ENCODE data around the gene ADPRM. TPM values are rescaled to one million over a fixed set of nuclear protein-coding genes. Genes with fewer than 3 reads are reported as not detected.
A peak's percentile ranks its signal among the peaks of the same experiment; 100 is the strongest.

ADPRM gene
- total and polyA plus RNA-seq, 8 donors, result 6.2 to 25.7 (median 19.9) TPM

- H3K27ac ChIP-seq, result peak overlapping the region; percentile 94 to 96
- peaks cover 7 to 38% of the 10 kb centered on the region in 2 donors for H3K4me1 ChIP-seq
- no peak for TF ChIP-seq CTCF (IDR thresholded peaks at IDR 0.05)
- ATAC-seq (peak; percentile 9), DNase-seq (peak in 1 of 4 donors; percentile 7)
- peak overlapping the region; percentile 88 to 98 for H3K4me3 ChIP-seq
- H3K36me3 ChIP-seq, result peaks cover 0 to 23% of the 10 kb centered on the region in 2 donors
- intact Hi-C loops (cut with DNase I), result no loop called here
- no peaks in the 10 kb centered on the region for H3K9me3 ChIP-seq
- H3K27me3 ChIP-seq, result no peaks in the 10 kb centered on the region
These were observed 863 bp downstream of the ADPRM start for GRCh38 chr17:10698096-10698818.

DNA sequence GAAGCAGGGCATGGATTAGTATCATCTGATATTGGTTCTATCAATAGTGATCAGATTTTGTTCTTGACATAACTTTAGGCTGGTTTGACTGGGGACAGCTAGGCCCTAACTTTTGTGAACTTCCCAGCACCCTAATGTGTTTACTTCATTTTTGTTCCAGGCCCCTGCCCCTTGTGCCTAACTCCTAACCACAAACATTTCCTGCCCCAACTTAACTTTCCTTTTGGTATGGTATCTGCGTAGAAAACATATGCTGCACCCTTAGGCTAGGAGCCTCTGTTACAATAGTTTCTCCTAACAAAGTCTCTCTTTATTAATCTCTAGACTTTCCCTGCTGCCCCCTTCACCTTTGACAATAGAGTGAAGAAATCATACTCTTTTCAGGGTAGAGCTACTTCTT is 2.5 kb downstream of the ADPRM start:
- no peak for ATAC-seq
- peaks cover 0 to 10% of the 10 kb centered on the region in 2 donors for H3K36me3 ChIP-seq
- no peak for TF ChIP-seq CTCF (IDR thresholded peaks at IDR 0.05)
- H3K4me1 ChIP-seq, result peaks cover 7 to 38% of the 10 kb centered on the region in 2 donors
- H3K27ac ChIP-seq, result no peak overlapping the region
- DNase-seq, result no peak
- H3K27me3 ChIP-seq, result no peaks in the 10 kb centered on the region
- intact Hi-C loops (cut with DNase I), result no loop called here
- H3K9me3 ChIP-seq, result no peaks in the 10 kb centered on the region
- H3K4me3 ChIP-seq, result no peak overlapping the region

- intact Hi-C loops (cut with DNase I), result no loop called here
- H3K4me1 ChIP-seq, result peaks cover 0 to 24% of the 10 kb centered on the region in 2 donors
- no peaks in the 10 kb centered on the region for H3K9me3 ChIP-seq
- no peak overlapping the region for H3K4me3 ChIP-seq
- peaks cover 0 to 29% of the 10 kb centered on the region in 2 donors for H3K36me3 ChIP-seq
- no peak for TF ChIP-seq CTCF (IDR thresholded peaks at IDR 0.05)
- ATAC-seq (no peak), DNase-seq (no peak)
- H3K27me3 ChIP-seq, result no peaks in the 10 kb centered on the region
- H3K27ac ChIP-seq, result no peak overlapping the region
These were observed 5.2 kb downstream of the ADPRM start for GRCh38 chr17:10702574-10702973.

DNA sequence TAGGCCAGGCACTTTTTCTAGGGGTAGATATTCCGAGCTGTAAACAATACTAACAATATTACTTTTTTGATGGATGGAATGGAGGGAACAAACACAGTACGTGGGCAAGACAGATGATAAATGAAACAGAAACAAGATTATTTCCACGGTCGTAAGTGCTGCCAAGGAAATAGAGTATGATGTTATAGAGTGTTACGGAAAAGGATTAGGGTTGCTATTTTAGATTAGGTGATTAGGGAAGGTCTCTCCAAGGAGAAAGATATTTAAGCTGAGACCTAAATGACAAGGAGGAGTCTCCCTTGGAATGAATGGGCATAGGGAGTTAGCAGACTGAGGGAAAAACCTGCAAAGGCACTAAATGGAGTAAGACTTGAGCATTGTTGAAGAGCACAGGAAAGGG is 8.3 kb downstream of the ADPRM start:
- Histone ChIP-seq H3K9me3 (no peaks in the 10 kb centered on the region), H3K27ac (no peak overlapping the region), H3K4me1 (peaks cover 0 to 3% of the 10 kb centered on the region in 2 donors), H3K36me3 (peaks cover 0 to 60% of the 10 kb centered on the region in 2 donors), H3K27me3 (no peaks in the 10 kb centered on the region), H3K4me3 (no peak overlapping the region)
- intact Hi-C loops (cut with DNase I), result no loop called here
- no peak for ATAC-seq
- no peak for DNase-seq
- no peak for TF ChIP-seq CTCF (IDR thresholded peaks at IDR 0.05)

- no peak for TF ChIP-seq CTCF (IDR thresholded peaks at IDR 0.05)
- Histone ChIP-seq H3K27ac (no peak overlapping the region), H3K36me3 (peaks cover 0 to 54% of the 10 kb centered on the region in 2 donors), H3K4me1 (no peaks in the 10 kb centered on the region), H3K4me3 (no peak overlapping the region), H3K9me3 (no peaks in the 10 kb centered on the region), H3K27me3 (no peaks in the 10 kb centered on the region)
- intact Hi-C loops (cut with DNase I), result no loop called here
- ATAC-seq, result no peak
- no peak for DNase-seq
These were observed 15.9 kb downstream of the ADPRM start for GRCh38 chr17:10713318-10713717.

Measured in left lung (tissue), 10 donors.